ENCODE data around the gene MCC.

DNA sequence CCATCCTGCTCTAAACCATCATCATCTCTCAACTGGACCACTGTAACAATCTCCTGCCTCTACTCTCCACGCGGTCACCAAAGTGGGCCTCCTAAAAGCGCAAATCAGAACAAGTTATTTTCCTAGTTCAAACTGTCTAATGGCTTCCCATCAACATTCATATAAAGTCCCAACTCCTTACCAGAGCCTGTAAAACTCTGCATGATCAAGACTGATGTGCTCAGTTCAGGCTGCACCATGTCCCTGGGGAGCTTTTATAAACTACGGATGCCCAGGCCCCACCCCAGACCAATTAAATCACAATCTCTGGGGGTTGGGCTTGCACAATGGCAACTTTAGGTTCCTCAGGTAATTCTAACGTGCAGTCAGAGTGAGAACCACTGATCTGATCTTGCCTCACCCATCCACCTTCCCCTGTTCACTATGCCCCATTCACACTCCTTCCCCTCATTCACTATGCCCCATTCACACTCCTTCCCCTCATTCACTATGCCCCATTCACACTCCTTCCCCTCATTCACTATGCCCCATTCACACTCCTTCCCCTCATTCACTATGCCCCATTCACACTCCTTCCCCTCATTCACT is 382.5 kb downstream of the MCC start:
- TF ChIP-seq, protein P1, sequence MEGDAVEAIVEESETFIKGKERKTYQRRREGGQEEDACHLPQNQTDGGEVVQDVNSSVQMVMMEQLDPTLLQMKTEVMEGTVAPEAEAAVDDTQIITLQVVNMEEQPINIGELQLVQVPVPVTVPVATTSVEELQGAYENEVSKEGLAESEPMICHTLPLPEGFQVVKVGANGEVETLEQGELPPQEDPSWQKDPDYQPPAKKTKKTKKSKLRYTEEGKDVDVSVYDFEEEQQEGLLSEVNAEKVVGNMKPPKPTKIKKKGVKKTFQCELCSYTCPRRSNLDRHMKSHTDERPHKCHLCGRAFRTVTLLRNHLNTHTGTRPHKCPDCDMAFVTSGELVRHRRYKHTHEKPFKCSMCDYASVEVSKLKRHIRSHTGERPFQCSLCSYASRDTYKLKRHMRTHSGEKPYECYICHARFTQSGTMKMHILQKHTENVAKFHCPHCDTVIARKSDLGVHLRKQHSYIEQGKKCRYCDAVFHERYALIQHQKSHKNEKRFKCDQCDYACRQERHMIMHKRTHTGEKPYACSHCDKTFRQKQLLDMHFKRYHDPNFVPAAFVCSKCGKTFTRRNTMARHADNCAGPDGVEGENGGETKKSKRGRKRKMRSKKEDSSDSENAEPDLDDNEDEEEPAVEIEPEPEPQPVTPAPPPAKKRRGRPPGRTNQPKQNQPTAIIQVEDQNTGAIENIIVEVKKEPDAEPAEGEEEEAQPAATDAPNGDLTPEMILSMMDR (conservative IDR thresholded peaks at IDR 0.05) = no peak
- no peak for TF ChIP-seq ZFX (IDR thresholded peaks at IDR 0.05)
